GM12878 (cell line): ENCODE measurements around the gene HOXC12. TPM values are rescaled to one million over a fixed set of nuclear protein-coding genes. Genes with fewer than 3 reads are reported as not detected.

Source experiments
- ATAC-seq: fragments of 200-7000 bp; cut with Tn5 transposase; 3 replicates; pipeline ENCODE4 v1.9.1; 2020; ENCODE audit warnings: mild to moderate bottlenecking, moderate library complexity
- BruUV-seq: library from RNA; stranded (reverse); fragments of 400-500 nt; replicated peaks from 2 replicates; lab custom pipeline; 2021; lab: Mats Ljungman, UMichigan
- CTCF ChIA-PET: fragments of 300-600 bp; sonication (Branson Sonifier 250); formaldehyde crosslinking; extraction: SDS; loops from one replicate; lab custom pipeline; 2021; ENCODE audit warnings: inconsistent platforms; lab: Yijun Ruan, JAX
- POLR2A ChIA-PET: fragments of 350-600 bp; formaldehyde crosslinking; extraction: SDS; loops from one replicate; lab custom pipeline; 2021; ENCODE audit warnings: inconsistent platforms; lab: Charles Lee
- RAD21 ChIA-PET: fragments of 300-600 bp; sonication (Branson Sonifier 250); formaldehyde crosslinking; loops from one replicate; lab custom pipeline; 2023; ENCODE audit warnings: antibody characterized with exemption; ENCODE audit not compliant: unreplicated experiment; lab: Charles Lee
- SMC1A ChIA-PET: fragments of 300-600 bp; sonication (Branson Sonifier 250); formaldehyde crosslinking; loops from one replicate; lab custom pipeline; 2023; ENCODE audit not compliant: unreplicated experiment, uncharacterized antibody; lab: Charles Lee
- DNase-seq: peaks from one replicate; pipeline ENCODE4 v3.0.0-alpha.2; 2011; ENCODE audit warnings: low read depth, low spot score
- FAIRE-seq: peaks from 3 replicates; lab custom pipeline; 2011; peaks lifted over from hg19 to GRCh38; lab: Jason Lieb, UNC
- H2AFZ ChIP-seq: 2 replicates; pipeline ENCODE4 v1.6.0; 2011; ENCODE audit warnings: low read depth, low read length, control low read depth; ENCODE audit not compliant: control insufficient read depth
- H3K27ac ChIP-seq: 2 replicates; pipeline ENCODE4 v1.5.1; 2011; ENCODE audit warnings: control low read depth; ENCODE audit not compliant: control insufficient read depth, insufficient read depth
- H3K27me3 ChIP-seq, 2 experiments: replicated peaks in 1 of 2; 2 replicates each; pipeline versions ENCODE4 v1.6.0 to v1.6.1; 2011; ENCODE audit warnings: low read length in 1 of 2; ENCODE audit not compliant: control insufficient read depth in 2 of 2, insufficient read depth in 2 of 2
- H3K36me3 ChIP-seq, 2 experiments: 2 replicates each; pipeline ENCODE4 v1.5.1; 2011; ENCODE audit warnings: low read length in 1 of 2; ENCODE audit not compliant: control insufficient read depth in 2 of 2, insufficient read depth in 2 of 2
- H3K4me1 ChIP-seq: 2 replicates; pipeline ENCODE4 v1.6.1; 2011; ENCODE audit warnings: mild to moderate bottlenecking, low read length, moderate library complexity, mixed read lengths; ENCODE audit not compliant: control insufficient read depth, insufficient read depth
- H3K4me2 ChIP-seq: 2 replicates; pipeline ENCODE4 v1.6.0; 2011; ENCODE audit warnings: control low read depth; ENCODE audit not compliant: control insufficient read depth, insufficient read depth
- H3K4me3 ChIP-seq: fragments of 200-600 bp; sonication (generic); 2 replicates; pipeline ENCODE4 v1.5.1; 2016
- H3K79me2 ChIP-seq: 2 replicates; pipeline ENCODE4 v1.6.0; 2011; ENCODE audit warnings: low read length; ENCODE audit not compliant: control insufficient read depth, insufficient read depth
- H3K9ac ChIP-seq: 2 replicates; pipeline ENCODE4 v1.8.0; 2011; ENCODE audit warnings: low read length, control low read depth, mixed read lengths; ENCODE audit not compliant: control insufficient read depth, insufficient read depth
- H3K9me3 ChIP-seq: replicated peaks from 3 replicates; pipeline ENCODE4 v1.5.1; 2011; ENCODE audit warnings: mild to moderate bottlenecking, low read length; ENCODE audit not compliant: control insufficient read depth, insufficient read depth
- H4K20me1 ChIP-seq: 2 replicates; pipeline ENCODE4 v1.6.0; 2011; ENCODE audit not compliant: control insufficient read depth, insufficient read depth
- LARP7 ChIP-seq: fragments of 450-650 bp; IDR thresholded peaks from 2 replicates; pipeline ENCODE4 v1.6.1; 2017; ENCODE audit warnings: mild to moderate bottlenecking
- SREBF2 ChIP-seq: IDR thresholded peaks from 2 replicates; pipeline ENCODE4 v1.6.1; 2012; ENCODE audit warnings: mild to moderate bottlenecking, low read length
- TAF1 ChIP-seq: IDR thresholded peaks from 2 replicates; pipeline ENCODE4 v1.6.1; 2011; ENCODE audit warnings: mild to moderate bottlenecking, low read depth, low read length, borderline replicate concordance
- ZNF207 ChIP-seq: fragments of 450-650 bp; IDR thresholded peaks from 2 replicates; pipeline ENCODE4 v1.6.1; 2014; ENCODE audit warnings: antibody characterized with exemption, mild to moderate bottlenecking, borderline replicate concordance
- WGBS: methylation state at CpG from one replicate; pipeline ENCODE4 v1.1.6; 2016; ENCODE audit warnings: low lambda C conversion rate; ENCODE audit not compliant: insufficient replicate concordance, insufficient coverage; ENCODE audit errors: missing lambda C conversion rate; 5-methylcytosine and 5-hydroxymethylcytosine counted together
- in situ Hi-C: fragments of 300-500 bp; cut with MboI; formaldehyde crosslinking; loops from 9 replicates; pipeline ENCODE4 v1.14.3; 2018; ENCODE audit warnings: mixed read lengths
- intact Hi-C: fragments of 100-400 bp; cut with micrococcal nuclease; formaldehyde crosslinking; loops from one replicate; pipeline ENCODE4 v1.14.2; 2022; ENCODE audit not compliant: unreplicated experiment
- polyA plus RNA-seq, 11 experiments: library from polyadenylated mRNA; depleted of rRNA in 4 of 11; unstranded in 6 of 11; stranded (reverse) in 5 of 11; fragments of >200 nt; fragmentation: Nextera tagmentation in 4 of 11; fragmentation: Illumina TruSeq in 1 of 11; extraction: Ambion mirVana in 4 of 11; extraction: Trizol in 1 of 11; gene quantifications; 1 replicate in 1 of 11; 2 replicates in 10 of 11; pipeline versions ENCODE4 v1.2.1 to v1.2.3, GENCODE V29; 2011 to 2016; ENCODE audit warnings: inconsistent platforms in 2 of 11, missing spikeins in 2 of 11, low read depth in 1 of 11
- total RNA-seq, 4 experiments: library from RNA; depleted of rRNA in 3 of 4; stranded (reverse); fragments of >200 nt in 3 of 4; fragmentation: Illumina TruSeq in 1 of 4; extraction: Trizol in 1 of 4; gene quantifications; 2 replicates each; pipeline versions ENCODE4 v1.2.1 to v1.2.3, GENCODE V29; 2013 to 2021
- TF ChIP-seq, protein P1 (sequence below): fragments of 450-650 bp; IDR thresholded peaks from 2 replicates; pipeline ENCODE4 v1.6.1; 2017; ENCODE audit warnings: mild to moderate bottlenecking, moderate library complexity
- TF ChIP-seq, protein P2 (sequence below): IDR thresholded peaks from 2 replicates; pipeline ENCODE4 v1.6.1; 2012; ENCODE audit warnings: low read length, inconsistent platforms
- TF ChIP-seq, protein P3 (sequence below): fragments of 450-650 bp; IDR thresholded peaks from 2 replicates; pipeline ENCODE4 v1.6.1; 2014; ENCODE audit warnings: mild to moderate bottlenecking
- TF ChIP-seq, protein P4 (sequence below): IDR thresholded peaks from 2 replicates; pipeline ENCODE4 v1.6.1; 2012; ENCODE audit warnings: improper control_type of control experiment, low read depth, low read length; ENCODE audit not compliant: insufficient replicate concordance

The HOXC12 gene
- total and polyA plus RNA-seq, 10 of the 15 experiments (the other 5 are each of a cell fraction or from before 2014, with no cell fraction given): not detected

DNA sequence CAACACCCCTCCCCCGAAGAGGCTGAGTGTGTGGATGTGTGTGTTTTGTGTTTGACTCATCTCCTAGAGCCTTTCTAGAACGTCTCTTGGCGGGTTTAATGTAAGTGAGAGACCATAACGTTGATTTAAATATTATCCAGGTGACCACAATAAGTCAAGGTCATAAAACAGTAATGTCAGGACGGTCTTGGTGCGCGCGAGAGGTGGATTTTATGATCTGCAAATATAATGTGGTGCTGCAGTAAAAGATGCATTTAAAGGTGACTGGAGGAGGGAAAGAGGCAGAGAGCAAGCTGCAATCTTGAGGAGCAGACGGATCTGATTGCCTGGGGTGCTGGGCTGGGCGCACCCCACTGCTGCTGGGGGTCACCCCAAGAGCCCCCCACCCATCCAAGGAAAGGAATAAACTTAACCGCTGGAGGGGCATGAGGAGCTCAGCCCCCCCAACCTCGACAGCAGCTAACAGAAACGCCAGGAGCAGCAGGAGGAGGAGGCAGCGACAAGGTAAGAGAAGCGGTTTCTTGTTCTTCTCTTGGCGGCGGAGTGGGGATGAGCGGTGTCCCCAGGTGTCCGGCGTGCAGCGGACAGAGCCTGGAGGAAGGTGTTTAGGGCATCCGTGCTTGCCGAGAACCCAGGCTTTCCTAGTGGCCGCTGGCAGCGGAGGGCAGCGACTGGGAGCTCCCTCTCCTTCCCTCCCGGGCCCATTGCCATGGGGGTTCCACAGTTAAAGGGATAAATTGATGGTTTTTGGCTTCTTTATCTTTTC lies 35.8 kb downstream of the HOXC12 start:
- FAIRE-seq: no peak
- CTCF ChIA-PET: interaction anchor here (0.6 to 2.8 kb wide), 10 partner anchors 13 to 248 kb away, joined by 3 to 10 read pairs (median 4); no protein-coding TSS in a partner anchor
- in situ Hi-C loops: no loop called here
- TF ChIP-seq ZNF207 (no peak), TAF1 (no peak), SREBF2 (no peak), LARP7 (no peak)
- TF ChIP-seq, protein P1, sequence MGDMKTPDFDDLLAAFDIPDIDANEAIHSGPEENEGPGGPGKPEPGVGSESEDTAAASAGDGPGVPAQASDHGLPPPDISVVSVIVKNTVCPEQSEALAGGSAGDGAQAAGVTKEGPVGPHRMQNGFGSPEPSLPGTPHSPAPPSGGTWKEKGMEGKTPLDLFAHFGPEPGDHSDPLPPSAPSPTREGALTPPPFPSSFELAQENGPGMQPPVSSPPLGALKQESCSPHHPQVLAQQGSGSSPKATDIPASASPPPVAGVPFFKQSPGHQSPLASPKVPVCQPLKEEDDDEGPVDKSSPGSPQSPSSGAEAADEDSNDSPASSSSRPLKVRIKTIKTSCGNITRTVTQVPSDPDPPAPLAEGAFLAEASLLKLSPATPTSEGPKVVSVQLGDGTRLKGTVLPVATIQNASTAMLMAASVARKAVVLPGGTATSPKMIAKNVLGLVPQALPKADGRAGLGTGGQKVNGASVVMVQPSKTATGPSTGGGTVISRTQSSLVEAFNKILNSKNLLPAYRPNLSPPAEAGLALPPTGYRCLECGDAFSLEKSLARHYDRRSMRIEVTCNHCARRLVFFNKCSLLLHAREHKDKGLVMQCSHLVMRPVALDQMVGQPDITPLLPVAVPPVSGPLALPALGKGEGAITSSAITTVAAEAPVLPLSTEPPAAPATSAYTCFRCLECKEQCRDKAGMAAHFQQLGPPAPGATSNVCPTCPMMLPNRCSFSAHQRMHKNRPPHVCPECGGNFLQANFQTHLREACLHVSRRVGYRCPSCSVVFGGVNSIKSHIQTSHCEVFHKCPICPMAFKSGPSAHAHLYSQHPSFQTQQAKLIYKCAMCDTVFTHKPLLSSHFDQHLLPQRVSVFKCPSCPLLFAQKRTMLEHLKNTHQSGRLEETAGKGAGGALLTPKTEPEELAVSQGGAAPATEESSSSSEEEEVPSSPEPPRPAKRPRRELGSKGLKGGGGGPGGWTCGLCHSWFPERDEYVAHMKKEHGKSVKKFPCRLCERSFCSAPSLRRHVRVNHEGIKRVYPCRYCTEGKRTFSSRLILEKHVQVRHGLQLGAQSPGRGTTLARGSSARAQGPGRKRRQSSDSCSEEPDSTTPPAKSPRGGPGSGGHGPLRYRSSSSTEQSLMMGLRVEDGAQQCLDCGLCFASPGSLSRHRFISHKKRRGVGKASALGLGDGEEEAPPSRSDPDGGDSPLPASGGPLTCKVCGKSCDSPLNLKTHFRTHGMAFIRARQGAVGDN: no peak
- TF ChIP-seq, protein P2, sequence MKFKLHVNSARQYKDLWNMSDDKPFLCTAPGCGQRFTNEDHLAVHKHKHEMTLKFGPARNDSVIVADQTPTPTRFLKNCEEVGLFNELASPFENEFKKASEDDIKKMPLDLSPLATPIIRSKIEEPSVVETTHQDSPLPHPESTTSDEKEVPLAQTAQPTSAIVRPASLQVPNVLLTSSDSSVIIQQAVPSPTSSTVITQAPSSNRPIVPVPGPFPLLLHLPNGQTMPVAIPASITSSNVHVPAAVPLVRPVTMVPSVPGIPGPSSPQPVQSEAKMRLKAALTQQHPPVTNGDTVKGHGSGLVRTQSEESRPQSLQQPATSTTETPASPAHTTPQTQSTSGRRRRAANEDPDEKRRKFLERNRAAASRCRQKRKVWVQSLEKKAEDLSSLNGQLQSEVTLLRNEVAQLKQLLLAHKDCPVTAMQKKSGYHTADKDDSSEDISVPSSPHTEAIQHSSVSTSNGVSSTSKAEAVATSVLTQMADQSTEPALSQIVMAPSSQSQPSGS: no peak
- TF ChIP-seq, protein P3, sequence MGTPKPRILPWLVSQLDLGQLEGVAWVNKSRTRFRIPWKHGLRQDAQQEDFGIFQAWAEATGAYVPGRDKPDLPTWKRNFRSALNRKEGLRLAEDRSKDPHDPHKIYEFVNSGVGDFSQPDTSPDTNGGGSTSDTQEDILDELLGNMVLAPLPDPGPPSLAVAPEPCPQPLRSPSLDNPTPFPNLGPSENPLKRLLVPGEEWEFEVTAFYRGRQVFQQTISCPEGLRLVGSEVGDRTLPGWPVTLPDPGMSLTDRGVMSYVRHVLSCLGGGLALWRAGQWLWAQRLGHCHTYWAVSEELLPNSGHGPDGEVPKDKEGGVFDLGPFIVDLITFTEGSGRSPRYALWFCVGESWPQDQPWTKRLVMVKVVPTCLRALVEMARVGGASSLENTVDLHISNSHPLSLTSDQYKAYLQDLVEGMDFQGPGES: no peak
- TF ChIP-seq, protein P4, sequence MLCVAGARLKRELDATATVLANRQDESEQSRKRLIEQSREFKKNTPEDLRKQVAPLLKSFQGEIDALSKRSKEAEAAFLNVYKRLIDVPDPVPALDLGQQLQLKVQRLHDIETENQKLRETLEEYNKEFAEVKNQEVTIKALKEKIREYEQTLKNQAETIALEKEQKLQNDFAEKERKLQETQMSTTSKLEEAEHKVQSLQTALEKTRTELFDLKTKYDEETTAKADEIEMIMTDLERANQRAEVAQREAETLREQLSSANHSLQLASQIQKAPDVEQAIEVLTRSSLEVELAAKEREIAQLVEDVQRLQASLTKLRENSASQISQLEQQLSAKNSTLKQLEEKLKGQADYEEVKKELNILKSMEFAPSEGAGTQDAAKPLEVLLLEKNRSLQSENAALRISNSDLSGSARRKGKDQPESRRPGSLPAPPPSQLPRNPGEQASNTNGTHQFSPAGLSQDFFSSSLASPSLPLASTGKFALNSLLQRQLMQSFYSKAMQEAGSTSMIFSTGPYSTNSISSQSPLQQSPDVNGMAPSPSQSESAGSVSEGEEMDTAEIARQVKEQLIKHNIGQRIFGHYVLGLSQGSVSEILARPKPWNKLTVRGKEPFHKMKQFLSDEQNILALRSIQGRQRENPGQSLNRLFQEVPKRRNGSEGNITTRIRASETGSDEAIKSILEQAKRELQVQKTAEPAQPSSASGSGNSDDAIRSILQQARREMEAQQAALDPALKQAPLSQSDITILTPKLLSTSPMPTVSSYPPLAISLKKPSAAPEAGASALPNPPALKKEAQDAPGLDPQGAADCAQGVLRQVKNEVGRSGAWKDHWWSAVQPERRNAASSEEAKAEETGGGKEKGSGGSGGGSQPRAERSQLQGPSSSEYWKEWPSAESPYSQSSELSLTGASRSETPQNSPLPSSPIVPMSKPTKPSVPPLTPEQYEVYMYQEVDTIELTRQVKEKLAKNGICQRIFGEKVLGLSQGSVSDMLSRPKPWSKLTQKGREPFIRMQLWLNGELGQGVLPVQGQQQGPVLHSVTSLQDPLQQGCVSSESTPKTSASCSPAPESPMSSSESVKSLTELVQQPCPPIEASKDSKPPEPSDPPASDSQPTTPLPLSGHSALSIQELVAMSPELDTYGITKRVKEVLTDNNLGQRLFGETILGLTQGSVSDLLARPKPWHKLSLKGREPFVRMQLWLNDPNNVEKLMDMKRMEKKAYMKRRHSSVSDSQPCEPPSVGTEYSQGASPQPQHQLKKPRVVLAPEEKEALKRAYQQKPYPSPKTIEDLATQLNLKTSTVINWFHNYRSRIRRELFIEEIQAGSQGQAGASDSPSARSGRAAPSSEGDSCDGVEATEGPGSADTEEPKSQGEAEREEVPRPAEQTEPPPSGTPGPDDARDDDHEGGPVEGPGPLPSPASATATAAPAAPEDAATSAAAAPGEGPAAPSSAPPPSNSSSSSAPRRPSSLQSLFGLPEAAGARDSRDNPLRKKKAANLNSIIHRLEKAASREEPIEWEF: no peak

More for the DNA sequence above, 35.8 kb downstream of the HOXC12 start:
- peaks cover 34 to 59% of the 10 kb centered on the region in 2 experiments for H3K27me3 ChIP-seq
- ATAC-seq (no peak), DNase-seq (no peak)
- no peak overlapping the region for H3K4me3 ChIP-seq
- H3K9ac ChIP-seq: no peak overlapping the region
- H3K36me3 ChIP-seq: no peaks in the 10 kb centered on the region
- no peak overlapping the region for H2AFZ ChIP-seq
- no peaks in the 10 kb centered on the region for H3K79me2 ChIP-seq
- ChIA-PET SMC1A (interaction anchor here (0.6 to 1.5 kb wide), 3 partner anchors 9 to 234 kb away, joined by 3 to 4 read pairs (median 3); no protein-coding TSS in a partner anchor), POLR2A (interaction anchor here (0.7 kb wide), 1 partner anchor 9 kb away, joined by 5 read pairs; the partner anchor contains the start of gene HOXC9), RAD21 (interaction anchor here (0.6 to 2.1 kb wide), 7 partner anchors 10 to 381 kb away, joined by 3 to 7 read pairs (median 4); partner anchors contain the start of gene HOXC9)
- no peaks in the 10 kb centered on the region for H3K9me3 ChIP-seq
- peaks cover 14% of the 10 kb centered on the region for H3K4me1 ChIP-seq
- peaks cover 3% of the 10 kb centered on the region; the same call in 1 of the 2 replicates for H4K20me1 ChIP-seq
- intact Hi-C loops: no loop called here
- H3K4me2 ChIP-seq: no peak overlapping the region
- 8% methylated on average over 27 of the region's 27 CpGs for WGBS
- BruUV-seq: no TSS peak
- no peak overlapping the region for H3K27ac ChIP-seq
